Omental fat pad (tissue), 4 donors: ENCODE data around the gene ADK. TPM values are rescaled to one million over a fixed set of nuclear protein-coding genes. Genes with fewer than 3 reads are reported as not detected.
"Not testable (repeated sequence)": the region's sequence is repeated elsewhere in the genome, so short reads cannot be mapped to it uniquely, and the experiment has no call there.

Experiments
- ATAC-seq: fragments of 150-250 bp; one replicate; pipeline ENCODE4 v1.9.1; 2016; ENCODE audit warnings: mild to moderate bottlenecking, moderate library complexity; ENCODE audit not compliant: low FRiP score
- DNase-seq: peaks from one replicate; pipeline ENCODE4 v3.0.0-alpha.2; 2019; ENCODE audit warnings: low spot score
- total RNA-seq, 4 donors: library from RNA; depleted of rRNA; stranded (reverse); fragments of >200 nt; gene quantifications; one replicate each; pipeline ENCODE4 v1.1.0, GENCODE V29; 2016
- TF ChIP-seq, protein P1 (sequence below), 3 donors: fragments of 450-650 bp; IDR thresholded peaks; one replicate each; pipeline ENCODE4 v1.5.1; 2016 to 2017; ENCODE audit warnings: antibody characterized with exemption in 3 of 3, mild to moderate bottlenecking in 3 of 3, moderate library complexity in 2 of 3

ADK gene
- total RNA-seq, 4 donors from 2014 or later: 19.4 to 23.3 (median 22.0) TPM

DNA sequence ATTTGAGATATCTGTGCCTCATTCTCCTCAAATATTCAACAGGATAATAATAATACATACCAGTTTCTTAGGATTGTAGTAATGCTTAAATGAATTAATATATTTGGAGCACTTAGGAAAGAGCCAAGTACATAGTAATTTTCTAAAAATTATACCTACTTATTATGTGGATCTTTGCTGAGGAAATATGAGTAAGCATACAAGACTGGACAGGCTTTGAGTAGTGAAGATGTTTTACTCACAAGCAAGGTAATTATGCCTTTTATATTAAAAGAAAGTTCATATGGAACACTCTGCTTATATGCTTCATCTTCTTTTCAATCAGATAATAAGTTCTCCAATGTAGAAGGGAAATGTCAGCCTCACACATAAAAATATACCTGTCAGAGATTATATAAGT is 337.9 kb downstream of the ADK start:
- DNase-seq (no peak), ATAC-seq (no peak)
- TF ChIP-seq, protein P1, sequence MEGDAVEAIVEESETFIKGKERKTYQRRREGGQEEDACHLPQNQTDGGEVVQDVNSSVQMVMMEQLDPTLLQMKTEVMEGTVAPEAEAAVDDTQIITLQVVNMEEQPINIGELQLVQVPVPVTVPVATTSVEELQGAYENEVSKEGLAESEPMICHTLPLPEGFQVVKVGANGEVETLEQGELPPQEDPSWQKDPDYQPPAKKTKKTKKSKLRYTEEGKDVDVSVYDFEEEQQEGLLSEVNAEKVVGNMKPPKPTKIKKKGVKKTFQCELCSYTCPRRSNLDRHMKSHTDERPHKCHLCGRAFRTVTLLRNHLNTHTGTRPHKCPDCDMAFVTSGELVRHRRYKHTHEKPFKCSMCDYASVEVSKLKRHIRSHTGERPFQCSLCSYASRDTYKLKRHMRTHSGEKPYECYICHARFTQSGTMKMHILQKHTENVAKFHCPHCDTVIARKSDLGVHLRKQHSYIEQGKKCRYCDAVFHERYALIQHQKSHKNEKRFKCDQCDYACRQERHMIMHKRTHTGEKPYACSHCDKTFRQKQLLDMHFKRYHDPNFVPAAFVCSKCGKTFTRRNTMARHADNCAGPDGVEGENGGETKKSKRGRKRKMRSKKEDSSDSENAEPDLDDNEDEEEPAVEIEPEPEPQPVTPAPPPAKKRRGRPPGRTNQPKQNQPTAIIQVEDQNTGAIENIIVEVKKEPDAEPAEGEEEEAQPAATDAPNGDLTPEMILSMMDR (IDR thresholded peaks at IDR 0.05): no peak

GRCh38 chr10:74490551-74490950 is 339.5 kb downstream of the ADK start:
- TF ChIP-seq, protein P1 (IDR thresholded peaks at IDR 0.05): no peak
- no peak for ATAC-seq
- DNase-seq: no peak

DNA sequence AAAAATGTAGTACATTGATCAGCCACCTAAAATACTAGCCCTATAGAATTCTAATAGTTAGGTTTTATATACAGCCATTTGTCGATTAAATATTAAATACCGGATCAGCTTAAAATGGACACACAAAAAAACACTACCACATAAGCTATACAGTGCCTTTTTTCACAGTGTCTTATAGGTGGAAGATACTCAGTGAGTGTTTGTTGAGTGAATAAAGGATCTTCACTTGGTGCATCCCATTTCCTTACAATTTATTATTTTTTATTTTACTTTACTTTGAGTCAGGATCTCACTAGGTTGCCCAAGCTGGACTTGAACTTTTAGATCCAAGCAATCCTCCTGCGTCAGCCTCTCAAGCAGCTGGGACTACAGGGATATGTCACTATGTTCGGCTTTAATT is 340.0 kb downstream of the ADK start:
- DNase-seq (no peak), ATAC-seq (no peak)
- TF ChIP-seq, protein P1 (IDR thresholded peaks at IDR 0.05): no peak

GRCh38 chr10:74496276-74496675 is 345.3 kb downstream of the ADK start:
- ATAC-seq, DNase-seq: not testable (repeated sequence)

- ATAC-seq, DNase-seq: not testable (repeated sequence)
Observed at GRCh38 chr10:74498664-74499063, 347.6 kb downstream of the ADK start.

DNA sequence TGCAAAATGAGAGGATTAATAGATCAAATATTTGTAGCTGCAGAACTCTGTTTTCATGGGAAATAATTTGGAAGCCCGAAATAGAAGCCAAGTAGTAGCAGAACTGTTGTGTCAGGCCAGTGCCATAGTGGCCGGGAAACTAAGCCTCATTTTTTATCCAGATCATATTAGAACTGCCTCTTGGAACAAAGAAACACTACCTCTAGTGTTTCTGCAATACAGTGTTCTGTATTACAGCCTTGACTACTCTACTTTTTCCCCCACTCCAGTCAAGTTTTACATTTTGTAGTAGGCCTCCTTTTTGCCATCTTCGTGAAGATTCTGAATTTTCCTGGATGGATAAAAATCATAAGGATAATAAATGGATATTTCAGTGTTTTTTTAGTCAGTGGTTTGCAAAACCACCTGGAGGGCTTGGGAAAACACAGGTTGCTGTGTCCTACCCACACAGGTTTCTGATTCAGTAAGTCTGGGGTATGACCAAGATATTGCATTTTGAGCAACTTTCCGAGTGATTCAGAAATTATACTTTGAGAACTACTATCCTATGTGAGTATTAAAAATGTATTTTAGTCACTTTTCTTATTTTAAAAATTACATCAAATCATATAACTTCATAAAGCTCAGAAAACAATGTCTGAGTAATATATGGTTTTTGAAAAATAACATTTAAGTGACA is 349.1 kb downstream of the ADK start:
- no peak for DNase-seq
- ATAC-seq: no peak
- TF ChIP-seq, protein P1 (IDR thresholded peaks at IDR 0.05): no peak

DNA sequence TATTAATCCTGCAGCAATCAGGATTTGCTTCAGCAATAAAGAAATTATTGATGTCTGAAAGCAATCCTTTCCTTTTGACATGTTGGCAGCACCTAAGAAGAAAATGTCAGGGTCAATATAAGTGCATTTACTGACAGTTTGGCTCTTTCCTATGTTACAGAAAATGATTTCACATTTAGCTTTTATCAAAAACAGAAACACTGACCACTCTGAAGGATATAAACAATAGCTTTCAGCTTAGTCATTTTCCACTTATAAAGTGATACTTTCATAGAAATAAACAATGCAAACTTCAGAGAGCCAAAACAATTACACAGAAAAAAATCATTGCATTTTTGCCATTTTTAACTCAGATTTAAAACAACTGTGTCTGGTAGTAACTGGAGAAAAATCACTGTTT is 349.8 kb downstream of the ADK start:
- TF ChIP-seq, protein P1 (IDR thresholded peaks at IDR 0.05): no peak
- DNase-seq (no peak), ATAC-seq (no peak)

DNA sequence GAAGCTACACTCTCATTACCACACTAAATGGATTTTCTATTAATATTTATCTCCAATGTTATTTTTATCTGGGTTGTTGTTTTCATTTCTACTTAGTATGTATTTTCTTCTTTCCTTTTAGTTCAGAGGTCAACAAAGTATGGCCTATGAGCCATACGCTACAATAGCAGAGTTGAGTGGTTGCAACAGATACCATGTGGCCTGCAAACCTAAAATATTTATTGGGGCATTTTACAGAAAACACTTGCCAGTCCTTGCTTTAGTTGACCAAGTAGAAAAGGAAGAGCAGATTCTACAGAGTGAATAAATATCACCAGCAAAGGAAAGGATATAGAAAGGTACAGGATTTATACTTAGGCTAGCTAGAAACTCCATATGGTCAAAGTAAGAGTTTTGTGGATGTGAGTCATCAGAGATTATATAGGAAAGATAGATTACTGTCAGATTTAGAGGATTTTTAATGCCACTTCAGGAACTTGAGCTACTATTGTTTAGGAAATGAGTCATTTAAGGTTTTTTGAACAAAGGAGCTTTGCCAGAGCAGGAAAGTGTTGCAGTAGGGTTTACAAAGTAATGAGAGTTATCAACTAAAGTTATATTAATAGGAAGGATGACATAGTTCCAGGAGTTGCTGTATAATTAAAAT is 352.1 kb downstream of the ADK start:
- TF ChIP-seq, protein P1 (IDR thresholded peaks at IDR 0.05): no peak
- ATAC-seq: no peak
- no peak for DNase-seq
